Peyer's patch (tissue), 4 donors: ENCODE results near the gene OR13J1.

Experiments used
- POLR2A ChIP-seq, 2 donors: fragments of 450-650 bp; IDR thresholded peaks; one replicate each; pipeline ENCODE4 v1.5.1; 2017; ENCODE audit warnings: antibody characterized with exemption in 2 of 2, mild to moderate bottlenecking in 2 of 2, moderate library complexity in 2 of 2
- TF ChIP-seq, protein P1 (sequence below), 6 experiments: fragments of 450-650 bp in 4 of 6; fragments of 200-600 bp in 2 of 6; sonication (generic) in 1 of 6; IDR thresholded peaks; one replicate each; pipeline ENCODE4 v1.5.1; 2017 to 2019; ENCODE audit warnings: antibody characterized with exemption in 6 of 6, mild to moderate bottlenecking in 3 of 6, moderate library complexity in 1 of 6

DNA sequence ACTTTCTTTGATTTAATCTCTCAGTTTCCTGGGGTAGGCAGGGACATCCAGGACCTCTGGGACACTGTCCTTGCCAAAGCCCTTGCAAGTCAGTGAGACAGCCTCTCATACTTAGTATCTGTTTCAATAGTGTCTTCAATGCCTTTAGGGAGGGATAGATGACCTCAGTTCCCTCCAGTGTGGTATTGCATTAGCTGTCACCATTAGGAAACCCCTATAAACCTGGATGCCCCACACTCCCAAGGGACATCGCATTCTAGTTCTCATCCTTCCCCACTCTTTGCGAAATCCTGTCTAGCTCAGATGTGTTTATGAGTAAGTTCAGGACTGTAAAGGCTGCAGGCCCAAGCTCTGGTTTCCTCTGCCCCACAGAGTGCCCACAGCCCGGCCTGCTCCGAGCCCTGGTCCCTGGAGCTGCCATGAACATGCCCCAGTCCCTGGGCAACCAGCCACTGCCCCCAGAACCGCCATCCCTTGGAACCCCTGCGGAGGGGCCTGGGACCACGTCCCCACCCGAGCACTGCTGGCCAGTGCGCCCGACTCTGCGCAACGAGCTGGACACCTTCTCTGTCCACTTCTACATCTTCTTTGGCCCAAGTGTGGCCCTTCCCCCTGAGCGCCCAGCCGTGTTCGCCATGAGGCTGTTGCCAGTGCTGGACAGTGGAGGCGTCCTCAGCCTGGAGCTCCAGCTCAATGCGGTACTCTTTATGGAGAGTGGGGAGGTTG lies 28.0 kb downstream of the OR13J1 start:
- TF ChIP-seq, protein P1, sequence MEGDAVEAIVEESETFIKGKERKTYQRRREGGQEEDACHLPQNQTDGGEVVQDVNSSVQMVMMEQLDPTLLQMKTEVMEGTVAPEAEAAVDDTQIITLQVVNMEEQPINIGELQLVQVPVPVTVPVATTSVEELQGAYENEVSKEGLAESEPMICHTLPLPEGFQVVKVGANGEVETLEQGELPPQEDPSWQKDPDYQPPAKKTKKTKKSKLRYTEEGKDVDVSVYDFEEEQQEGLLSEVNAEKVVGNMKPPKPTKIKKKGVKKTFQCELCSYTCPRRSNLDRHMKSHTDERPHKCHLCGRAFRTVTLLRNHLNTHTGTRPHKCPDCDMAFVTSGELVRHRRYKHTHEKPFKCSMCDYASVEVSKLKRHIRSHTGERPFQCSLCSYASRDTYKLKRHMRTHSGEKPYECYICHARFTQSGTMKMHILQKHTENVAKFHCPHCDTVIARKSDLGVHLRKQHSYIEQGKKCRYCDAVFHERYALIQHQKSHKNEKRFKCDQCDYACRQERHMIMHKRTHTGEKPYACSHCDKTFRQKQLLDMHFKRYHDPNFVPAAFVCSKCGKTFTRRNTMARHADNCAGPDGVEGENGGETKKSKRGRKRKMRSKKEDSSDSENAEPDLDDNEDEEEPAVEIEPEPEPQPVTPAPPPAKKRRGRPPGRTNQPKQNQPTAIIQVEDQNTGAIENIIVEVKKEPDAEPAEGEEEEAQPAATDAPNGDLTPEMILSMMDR (IDR thresholded peaks at IDR 0.05), result no peak
- TF ChIP-seq POLR2A (IDR thresholded peaks at IDR 0.05), result no peak
